ENCODE measurements around the gene EFCAB14.

The EFCAB14 gene

GRCh38 chr1:46647611-46648010, 71.3 kb downstream of the EFCAB14 start:
- no peak for ATAC-seq (replicated peaks)
- Mint-ChIP-seq H3K9me3 (peaks cover 4% of the 10 kb centered on the region in 2 donors), H3K36me3 (peaks cover 40 to 49% of the 10 kb centered on the region in 2 donors), H3K4me1 (no peaks in the 10 kb centered on the region), H3K27ac (no peak overlapping the region), H3K4me3 (no peak overlapping the region), H3K27me3 (no peaks in the 10 kb centered on the region)
- DNase-seq = no peak

GRCh38 chr1:46646844-46647243, 72.1 kb downstream of the EFCAB14 start:
- no peak overlapping the region for H3K27ac Mint-ChIP-seq

GRCh38 chr1:46646331-46646730, 72.6 kb downstream of the EFCAB14 start:
- no peaks in the 10 kb centered on the region for H3K4me1 Mint-ChIP-seq
- DNase-seq (no peak), ATAC-seq (replicated peaks) (no peak)
- H3K4me3 Mint-ChIP-seq = no peak overlapping the region
- peaks cover 45 to 51% of the 10 kb centered on the region in 2 donors for H3K36me3 Mint-ChIP-seq
- H3K27me3 Mint-ChIP-seq = no peaks in the 10 kb centered on the region
- H3K27ac Mint-ChIP-seq = no peak overlapping the region
- H3K9me3 Mint-ChIP-seq = peaks cover 4% of the 10 kb centered on the region in 2 donors

More at GRCh38 chr1:46646844-46647243, 72.1 kb downstream of the EFCAB14 start:
- no peak for DNase-seq
- ATAC-seq (replicated peaks) = no peak
- Mint-ChIP-seq H3K36me3 (peaks cover 40 to 47% of the 10 kb centered on the region in 2 donors), H3K4me1 (no peaks in the 10 kb centered on the region), H3K4me3 (no peak overlapping the region), H3K27me3 (no peaks in the 10 kb centered on the region), H3K9me3 (peaks cover 4% of the 10 kb centered on the region in 2 donors)

- no peaks in the 10 kb centered on the region for H3K27me3 Mint-ChIP-seq
- no peak overlapping the region for H3K4me3 Mint-ChIP-seq
- H3K4me1 Mint-ChIP-seq = peaks cover 0 to under 1% of the 10 kb centered on the region in 2 donors
- H3K27ac Mint-ChIP-seq = no peak overlapping the region
- no peak for ATAC-seq (replicated peaks)
- no peak for DNase-seq
- H3K9me3 Mint-ChIP-seq = peaks cover 4% of the 10 kb centered on the region in 2 donors
- H3K36me3 Mint-ChIP-seq = peaks cover 46 to 54% of the 10 kb centered on the region in 2 donors
These were observed 73.1 kb downstream of the EFCAB14 start for GRCh38 chr1:46645815-46646214.

- H3K4me1 Mint-ChIP-seq = peaks cover 0 to 2% of the 10 kb centered on the region in 2 donors
- no peaks in the 10 kb centered on the region for H3K9me3 Mint-ChIP-seq
- DNase-seq (no peak), ATAC-seq (replicated peaks) (no peak)
- H3K36me3 Mint-ChIP-seq = peaks cover 31 to 47% of the 10 kb centered on the region in 2 donors
- H3K27ac Mint-ChIP-seq = no peak overlapping the region
- no peaks in the 10 kb centered on the region for H3K27me3 Mint-ChIP-seq
- H3K4me3 Mint-ChIP-seq = no peak overlapping the region
These were observed 75.5 kb downstream of the EFCAB14 start for GRCh38 chr1:46643368-46643775.

GRCh38 chr1:46642115-46642680, 76.7 kb downstream of the EFCAB14 start:
- DNase-seq (no peak), ATAC-seq (replicated peaks) (no peak)
- no peaks in the 10 kb centered on the region for H3K27me3 Mint-ChIP-seq
- H3K36me3 Mint-ChIP-seq = peaks cover 28 to 40% of the 10 kb centered on the region in 2 donors
- H3K4me1 Mint-ChIP-seq = peaks cover 0 to 2% of the 10 kb centered on the region in 2 donors
- H3K4me3 Mint-ChIP-seq = no peak overlapping the region
- no peaks in the 10 kb centered on the region for H3K9me3 Mint-ChIP-seq
- no peak overlapping the region for H3K27ac Mint-ChIP-seq

GRCh38 chr1:46639547-46639946, 79.4 kb downstream of the EFCAB14 start:
- Mint-ChIP-seq H3K4me3 (no peak overlapping the region), H3K4me1 (peaks cover 0 to 2% of the 10 kb centered on the region in 2 donors), H3K27me3 (no peaks in the 10 kb centered on the region), H3K27ac (no peak overlapping the region), H3K9me3 (no peaks in the 10 kb centered on the region), H3K36me3 (peaks cover 28 to 53% of the 10 kb centered on the region in 2 donors)
- DNase-seq (no peak), ATAC-seq (replicated peaks) (no peak)

- H3K4me3 Mint-ChIP-seq = no peak overlapping the region
- DNase-seq (no peak), ATAC-seq (replicated peaks) (no peak)
- H3K27ac Mint-ChIP-seq = no peak overlapping the region
- no peaks in the 10 kb centered on the region for H3K9me3 Mint-ChIP-seq
- H3K27me3 Mint-ChIP-seq = no peaks in the 10 kb centered on the region
- peaks cover 0 to 2% of the 10 kb centered on the region in 2 donors for H3K4me1 Mint-ChIP-seq
- peaks cover 33 to 60% of the 10 kb centered on the region in 2 donors for H3K36me3 Mint-ChIP-seq
These were observed 80.0 kb downstream of the EFCAB14 start for GRCh38 chr1:46638921-46639320.

- no peaks in the 10 kb centered on the region for H3K9me3 Mint-ChIP-seq
- DNase-seq = no peak
- H3K4me3 Mint-ChIP-seq = no peak overlapping the region
- H3K36me3 Mint-ChIP-seq = peaks cover 34 to 64% of the 10 kb centered on the region in 2 donors
- H3K27ac Mint-ChIP-seq = no peak overlapping the region
- H3K27me3 Mint-ChIP-seq = no peaks in the 10 kb centered on the region
- ATAC-seq (replicated peaks) = no peak
- peaks cover 0 to 2% of the 10 kb centered on the region in 2 donors for H3K4me1 Mint-ChIP-seq
These were observed 81.3 kb downstream of the EFCAB14 start for GRCh38 chr1:46637444-46638083.

GRCh38 chr1:46635205-46635604, 83.7 kb downstream of the EFCAB14 start:
- H3K4me1 Mint-ChIP-seq = peaks cover 0 to 2% of the 10 kb centered on the region in 2 donors
- H3K4me3 Mint-ChIP-seq = no peak overlapping the region
- DNase-seq (no peak), ATAC-seq (replicated peaks) (no peak)
- H3K9me3 Mint-ChIP-seq = no peaks in the 10 kb centered on the region
- H3K27ac Mint-ChIP-seq = no peak overlapping the region
- H3K36me3 Mint-ChIP-seq = peaks cover 25 to 52% of the 10 kb centered on the region in 2 donors
- no peaks in the 10 kb centered on the region for H3K27me3 Mint-ChIP-seq

GRCh38 chr1:46630719-46631118, 88.2 kb downstream of the EFCAB14 start:
- DNase-seq = no peak
- Mint-ChIP-seq H3K4me3 (no peak overlapping the region), H3K4me1 (peaks cover 10 to 12% of the 10 kb centered on the region in 2 donors), H3K27ac (no peak overlapping the region), H3K36me3 (peaks cover 26 to 40% of the 10 kb centered on the region in 2 donors), H3K9me3 (no peaks in the 10 kb centered on the region), H3K27me3 (no peaks in the 10 kb centered on the region)
- ATAC-seq (replicated peaks) = no peak
